ENCODE results near the gene CNPY2. TPM values are rescaled to one million over a fixed set of nuclear protein-coding genes. Genes with fewer than 3 reads are reported as not detected.

The CNPY2 gene
- total and polyA plus RNA-seq, 2 of the 13 experiments (the other 11 are each of a cell fraction or from before 2014, with no cell fraction given), result 285 to 356 TPM

DNA sequence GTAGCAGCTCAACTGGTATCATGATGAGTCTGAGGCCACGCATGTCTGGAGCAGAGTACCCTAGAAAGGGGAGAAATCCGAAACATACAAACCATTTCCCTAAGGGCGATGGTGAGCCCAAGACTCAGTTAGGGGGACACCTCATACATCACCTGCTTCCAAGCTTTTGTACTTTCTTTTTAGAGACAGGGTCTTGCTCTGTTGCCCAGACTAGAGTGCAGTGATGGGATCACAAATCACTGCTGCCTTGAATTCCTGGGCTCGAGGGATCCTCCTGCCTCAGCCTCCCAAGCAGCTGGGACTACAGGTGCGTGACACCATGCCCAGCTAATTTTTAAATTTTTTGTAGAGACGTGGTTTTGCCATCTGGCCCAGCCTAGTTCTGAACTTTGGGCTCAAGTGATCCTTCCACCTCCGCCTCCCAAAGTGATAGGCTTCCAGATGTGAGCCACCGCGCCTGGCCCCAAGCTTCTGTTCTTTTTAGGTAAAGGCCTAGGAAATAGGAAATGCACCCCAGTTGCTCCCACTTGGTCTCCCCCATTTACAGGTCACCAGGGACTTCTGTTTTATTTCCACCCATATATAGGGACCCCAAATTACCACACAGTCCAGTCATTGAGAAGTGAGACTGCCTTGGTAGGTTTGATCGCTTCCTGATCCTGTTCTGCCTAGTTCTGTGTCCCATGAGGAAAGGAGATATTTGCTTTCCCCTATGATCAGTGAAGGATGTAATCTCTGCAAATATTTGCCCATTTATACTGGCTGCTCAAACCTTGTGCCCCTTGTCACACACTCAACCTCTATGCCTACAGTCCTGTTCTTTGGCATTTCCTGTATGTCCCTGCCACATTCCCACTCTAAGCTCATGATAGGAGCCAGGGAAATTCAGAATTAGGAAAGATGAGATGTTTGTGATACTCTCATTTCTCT is 46.6 kb upstream of the CNPY2 start, which contains the start of gene APOF (continued):
- TF ChIP-seq, protein P1, sequence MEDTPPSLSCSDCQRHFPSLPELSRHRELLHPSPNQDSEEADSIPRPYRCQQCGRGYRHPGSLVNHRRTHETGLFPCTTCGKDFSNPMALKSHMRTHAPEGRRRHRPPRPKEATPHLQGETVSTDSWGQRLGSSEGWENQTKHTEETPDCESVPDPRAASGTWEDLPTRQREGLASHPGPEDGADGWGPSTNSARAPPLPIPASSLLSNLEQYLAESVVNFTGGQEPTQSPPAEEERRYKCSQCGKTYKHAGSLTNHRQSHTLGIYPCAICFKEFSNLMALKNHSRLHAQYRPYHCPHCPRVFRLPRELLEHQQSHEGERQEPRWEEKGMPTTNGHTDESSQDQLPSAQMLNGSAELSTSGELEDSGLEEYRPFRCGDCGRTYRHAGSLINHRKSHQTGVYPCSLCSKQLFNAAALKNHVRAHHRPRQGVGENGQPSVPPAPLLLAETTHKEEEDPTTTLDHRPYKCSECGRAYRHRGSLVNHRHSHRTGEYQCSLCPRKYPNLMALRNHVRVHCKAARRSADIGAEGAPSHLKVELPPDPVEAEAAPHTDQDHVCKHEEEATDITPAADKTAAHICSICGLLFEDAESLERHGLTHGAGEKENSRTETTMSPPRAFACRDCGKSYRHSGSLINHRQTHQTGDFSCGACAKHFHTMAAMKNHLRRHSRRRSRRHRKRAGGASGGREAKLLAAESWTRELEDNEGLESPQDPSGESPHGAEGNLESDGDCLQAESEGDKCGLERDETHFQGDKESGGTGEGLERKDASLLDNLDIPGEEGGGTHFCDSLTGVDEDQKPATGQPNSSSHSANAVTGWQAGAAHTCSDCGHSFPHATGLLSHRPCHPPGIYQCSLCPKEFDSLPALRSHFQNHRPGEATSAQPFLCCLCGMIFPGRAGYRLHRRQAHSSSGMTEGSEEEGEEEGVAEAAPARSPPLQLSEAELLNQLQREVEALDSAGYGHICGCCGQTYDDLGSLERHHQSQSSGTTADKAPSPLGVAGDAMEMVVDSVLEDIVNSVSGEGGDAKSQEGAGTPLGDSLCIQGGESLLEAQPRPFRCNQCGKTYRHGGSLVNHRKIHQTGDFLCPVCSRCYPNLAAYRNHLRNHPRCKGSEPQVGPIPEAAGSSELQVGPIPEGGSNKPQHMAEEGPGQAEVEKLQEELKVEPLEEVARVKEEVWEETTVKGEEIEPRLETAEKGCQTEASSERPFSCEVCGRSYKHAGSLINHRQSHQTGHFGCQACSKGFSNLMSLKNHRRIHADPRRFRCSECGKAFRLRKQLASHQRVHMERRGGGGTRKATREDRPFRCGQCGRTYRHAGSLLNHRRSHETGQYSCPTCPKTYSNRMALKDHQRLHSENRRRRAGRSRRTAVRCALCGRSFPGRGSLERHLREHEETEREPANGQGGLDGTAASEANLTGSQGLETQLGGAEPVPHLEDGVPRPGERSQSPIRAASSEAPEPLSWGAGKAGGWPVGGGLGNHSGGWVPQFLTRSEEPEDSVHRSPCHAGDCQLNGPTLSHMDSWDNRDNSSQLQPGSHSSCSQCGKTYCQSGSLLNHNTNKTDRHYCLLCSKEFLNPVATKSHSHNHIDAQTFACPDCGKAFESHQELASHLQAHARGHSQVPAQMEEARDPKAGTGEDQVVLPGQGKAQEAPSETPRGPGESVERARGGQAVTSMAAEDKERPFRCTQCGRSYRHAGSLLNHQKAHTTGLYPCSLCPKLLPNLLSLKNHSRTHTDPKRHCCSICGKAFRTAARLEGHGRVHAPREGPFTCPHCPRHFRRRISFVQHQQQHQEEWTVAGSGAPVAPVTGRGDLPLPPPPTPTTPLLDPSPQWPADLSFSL (CRISPR knock-in tag; IDR thresholded peaks at IDR 0.05), result no peak
- TF ChIP-seq ZNF589 (CRISPR knock-in tag; conservative IDR thresholded peaks at IDR 0.05), result no peak
- no peak for TF ChIP-seq ZNF598 (CRISPR knock-in tag; IDR thresholded peaks at IDR 0.05; ENCODE audit: borderline replicate concordance)
- TF ChIP-seq, protein P2, sequence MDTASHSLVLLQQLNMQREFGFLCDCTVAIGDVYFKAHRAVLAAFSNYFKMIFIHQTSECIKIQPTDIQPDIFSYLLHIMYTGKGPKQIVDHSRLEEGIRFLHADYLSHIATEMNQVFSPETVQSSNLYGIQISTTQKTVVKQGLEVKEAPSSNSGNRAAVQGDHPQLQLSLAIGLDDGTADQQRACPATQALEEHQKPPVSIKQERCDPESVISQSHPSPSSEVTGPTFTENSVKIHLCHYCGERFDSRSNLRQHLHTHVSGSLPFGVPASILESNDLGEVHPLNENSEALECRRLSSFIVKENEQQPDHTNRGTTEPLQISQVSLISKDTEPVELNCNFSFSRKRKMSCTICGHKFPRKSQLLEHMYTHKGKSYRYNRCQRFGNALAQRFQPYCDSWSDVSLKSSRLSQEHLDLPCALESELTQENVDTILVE (CRISPR knock-in tag; IDR thresholded peaks at IDR 0.05), result no peak
- TF ChIP-seq MZF1 (CRISPR knock-in tag; IDR thresholded peaks at IDR 0.05; ENCODE audit: borderline replicate concordance), result no peak
- TF ChIP-seq, protein P3, sequence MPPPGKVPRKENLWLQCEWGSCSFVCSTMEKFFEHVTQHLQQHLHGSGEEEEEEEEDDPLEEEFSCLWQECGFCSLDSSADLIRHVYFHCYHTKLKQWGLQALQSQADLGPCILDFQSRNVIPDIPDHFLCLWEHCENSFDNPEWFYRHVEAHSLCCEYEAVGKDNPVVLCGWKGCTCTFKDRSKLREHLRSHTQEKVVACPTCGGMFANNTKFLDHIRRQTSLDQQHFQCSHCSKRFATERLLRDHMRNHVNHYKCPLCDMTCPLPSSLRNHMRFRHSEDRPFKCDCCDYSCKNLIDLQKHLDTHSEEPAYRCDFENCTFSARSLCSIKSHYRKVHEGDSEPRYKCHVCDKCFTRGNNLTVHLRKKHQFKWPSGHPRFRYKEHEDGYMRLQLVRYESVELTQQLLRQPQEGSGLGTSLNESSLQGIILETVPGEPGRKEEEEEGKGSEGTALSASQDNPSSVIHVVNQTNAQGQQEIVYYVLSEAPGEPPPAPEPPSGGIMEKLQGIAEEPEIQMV (CRISPR knock-in tag; IDR thresholded peaks at IDR 0.05; ENCODE audit: low read depth), result no peak
- peak; percentile 56; the same call in 1 of the 2 replicates for TF ChIP-seq TARDBP (CRISPR knock-in tag; IDR thresholded peaks at IDR 0.05)
- no peak for TF ChIP-seq ZNF878 (CRISPR knock-in tag; IDR thresholded peaks at IDR 0.05)
- no peak for TF ChIP-seq ZNF550 (CRISPR knock-in tag; IDR thresholded peaks at IDR 0.05; ENCODE audit: borderline replicate concordance)
- TF ChIP-seq, protein P4, sequence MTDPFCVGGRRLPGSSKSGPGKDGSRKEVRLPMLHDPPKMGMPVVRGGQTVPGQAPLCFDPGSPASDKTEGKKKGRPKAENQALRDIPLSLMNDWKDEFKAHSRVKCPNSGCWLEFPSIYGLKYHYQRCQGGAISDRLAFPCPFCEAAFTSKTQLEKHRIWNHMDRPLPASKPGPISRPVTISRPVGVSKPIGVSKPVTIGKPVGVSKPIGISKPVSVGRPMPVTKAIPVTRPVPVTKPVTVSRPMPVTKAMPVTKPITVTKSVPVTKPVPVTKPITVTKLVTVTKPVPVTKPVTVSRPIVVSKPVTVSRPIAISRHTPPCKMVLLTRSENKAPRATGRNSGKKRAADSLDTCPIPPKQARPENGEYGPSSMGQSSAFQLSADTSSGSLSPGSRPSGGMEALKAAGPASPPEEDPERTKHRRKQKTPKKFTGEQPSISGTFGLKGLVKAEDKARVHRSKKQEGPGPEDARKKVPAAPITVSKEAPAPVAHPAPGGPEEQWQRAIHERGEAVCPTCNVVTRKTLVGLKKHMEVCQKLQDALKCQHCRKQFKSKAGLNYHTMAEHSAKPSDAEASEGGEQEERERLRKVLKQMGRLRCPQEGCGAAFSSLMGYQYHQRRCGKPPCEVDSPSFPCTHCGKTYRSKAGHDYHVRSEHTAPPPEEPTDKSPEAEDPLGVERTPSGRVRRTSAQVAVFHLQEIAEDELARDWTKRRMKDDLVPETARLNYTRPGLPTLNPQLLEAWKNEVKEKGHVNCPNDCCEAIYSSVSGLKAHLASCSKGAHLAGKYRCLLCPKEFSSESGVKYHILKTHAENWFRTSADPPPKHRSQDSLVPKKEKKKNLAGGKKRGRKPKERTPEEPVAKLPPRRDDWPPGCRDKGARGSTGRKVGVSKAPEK (CRISPR knock-in tag; IDR thresholded peaks at IDR 0.05; ENCODE audit: borderline replicate concordance), result no peak
- no peak for TF ChIP-seq TAF15 (IDR thresholded peaks at IDR 0.05; ENCODE audit: low read depth, low read length, poor library complexity, severe bottlenecking)

All from HepG2 (cell line).